ENCODE measurements around the gene PLEKHA3.

DNA sequence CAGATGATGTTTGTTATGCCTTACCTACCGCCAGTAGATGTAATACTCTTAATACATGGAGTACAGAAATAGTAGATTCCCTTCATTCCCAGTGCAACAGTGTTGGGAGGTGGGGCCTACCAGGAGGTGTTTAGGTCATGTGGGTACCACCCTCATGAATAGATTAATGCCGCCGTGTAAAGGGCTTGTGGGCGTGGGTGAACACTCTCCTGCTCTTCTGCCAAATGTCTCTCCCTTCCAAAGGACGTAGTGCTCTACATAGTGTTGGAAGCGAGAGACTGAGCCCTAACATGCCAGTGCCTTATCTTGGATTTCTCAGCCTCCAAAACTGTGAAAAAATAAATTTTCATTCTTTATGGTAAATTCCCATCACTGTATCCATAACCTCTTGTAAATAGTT is 30.1 kb downstream of the PLEKHA3 start:
- no peak for TF ChIP-seq CTCF (conservative IDR thresholded peaks at IDR 0.05)
- no peak for TF ChIP-seq ZFX (IDR thresholded peaks at IDR 0.05)

All from C4-2B (cell line).